ENCODE measurements around the gene CTSL.

GRCh38 chr9:87760529-87760928 lies 34.6 kb downstream of the CTSL start:
- TF ChIP-seq CTCF (IDR thresholded peaks at IDR 0.05; ENCODE audit: low read length) (no peak), EZH2 (IDR thresholded peaks at IDR 0.05; ENCODE audit: borderline replicate concordance, low read length) (no peak)

Measured in OCI-LY1 (cell line).